NK-92 (cell line): ENCODE results near the gene HSD17B3.
"Not testable (repeated sequence)": the region's sequence is repeated elsewhere in the genome, so short reads cannot be mapped to it uniquely, and the experiment has no call there.

ENCODE experiments used
- DNase-seq: peaks from one replicate; lab custom pipeline; 2025; ENCODE audit not compliant: unreplicated experiment; lab: John Stamatoyannopoulos, UW

HSD17B3 gene

DNA sequence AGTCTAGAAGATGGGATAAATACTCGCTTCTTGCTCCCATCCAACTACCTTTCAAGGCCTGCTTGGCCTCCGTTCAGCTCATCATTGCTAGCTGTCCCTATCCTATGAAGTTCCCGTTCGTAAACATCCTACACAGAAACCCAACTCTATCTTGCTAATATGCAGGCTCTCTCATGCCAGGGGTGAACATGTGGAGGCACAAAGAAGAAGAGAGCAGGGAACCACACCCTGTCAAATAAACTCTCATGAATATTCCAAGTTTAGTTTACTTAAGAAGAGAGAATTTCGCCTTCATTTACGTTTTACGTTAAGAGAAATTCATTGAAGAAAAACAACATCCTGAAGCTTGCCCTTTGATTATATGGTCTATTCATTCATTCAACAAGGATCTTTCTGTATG, 7.9 kb upstream of the HSD17B3 start:
- DNase-seq, result no peak

DNA sequence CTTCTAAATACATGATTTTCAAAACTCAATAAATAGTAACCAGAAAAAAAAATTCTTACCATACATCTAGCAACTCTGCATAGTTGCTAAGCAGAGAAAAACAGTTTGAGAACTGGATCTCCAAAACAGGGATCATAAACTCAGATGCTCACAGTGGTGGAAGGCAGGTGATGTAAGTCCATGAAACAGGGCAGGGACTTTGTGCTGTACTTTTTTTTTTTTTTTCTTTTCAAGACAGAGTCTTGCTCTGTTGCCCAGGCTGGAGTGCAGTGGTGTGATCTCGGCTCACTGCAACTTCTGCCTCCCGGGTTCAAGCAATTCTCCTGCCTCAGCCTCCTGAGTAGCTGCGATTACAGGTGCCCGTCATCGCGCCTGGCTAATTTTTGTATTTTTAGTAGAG, 5.0 kb upstream of the HSD17B3 start:
- not testable (repeated sequence) for DNase-seq

DNA sequence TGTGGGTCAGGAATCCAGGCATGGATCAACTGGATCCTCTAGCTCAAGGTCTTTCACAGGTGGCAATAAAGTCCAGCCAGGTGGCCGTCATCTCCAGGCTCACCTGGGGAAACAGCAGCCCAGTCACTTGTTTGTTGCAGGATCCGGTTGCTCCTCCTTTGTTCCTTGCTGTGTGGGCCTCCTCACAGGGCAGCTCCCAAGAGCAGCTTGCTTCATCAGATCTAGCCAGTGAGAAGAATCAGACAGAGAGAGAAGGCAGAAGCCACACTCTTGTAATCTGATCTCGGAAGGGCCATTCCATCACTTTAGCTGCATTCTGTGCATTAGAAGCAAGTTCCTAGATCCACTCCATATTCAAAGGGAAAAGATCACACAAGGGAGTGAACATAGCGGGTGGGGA, 3.2 kb upstream of the HSD17B3 start:
- no peak for DNase-seq

DNA sequence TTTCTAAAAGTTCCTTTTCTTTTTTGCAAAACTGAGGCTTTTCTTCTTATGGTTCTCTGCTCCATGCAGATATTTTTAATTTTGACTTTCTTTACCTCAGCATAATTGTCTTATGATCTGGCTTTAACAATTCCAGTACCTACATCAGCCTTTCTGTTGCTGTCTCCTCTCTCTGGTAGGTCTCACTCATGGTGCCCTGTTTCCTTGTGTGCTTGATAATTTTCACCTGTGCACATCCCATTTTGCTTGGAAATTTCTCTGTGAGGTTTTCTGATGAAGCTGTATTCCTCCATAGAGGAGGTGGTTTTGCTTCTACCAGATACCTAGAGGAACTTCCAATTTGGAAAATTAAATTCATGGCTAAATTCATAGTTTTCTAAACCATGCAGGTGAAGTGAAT, 2.3 kb upstream of the HSD17B3 start:
- DNase-seq, result no peak

DNA sequence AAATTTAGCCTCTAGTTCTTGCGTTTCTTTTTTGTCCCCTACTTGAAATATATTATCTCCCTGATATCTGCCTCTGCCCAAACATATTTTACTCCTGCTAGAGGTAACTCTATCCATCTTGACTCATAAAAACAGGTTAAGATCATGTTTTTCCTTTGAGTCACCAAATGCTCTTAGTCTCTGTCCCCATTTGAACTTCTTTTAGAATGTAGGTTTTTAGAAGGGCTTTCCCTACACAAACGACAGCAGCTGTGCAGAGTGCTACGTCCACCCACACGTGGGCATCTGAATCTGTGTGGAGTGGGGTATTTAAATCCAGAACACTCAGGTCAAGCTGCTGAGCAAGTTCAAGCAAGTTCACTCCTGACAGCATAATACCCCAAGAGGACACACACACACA, 2.2 kb downstream of the HSD17B3 start:
- no peak for DNase-seq

DNA sequence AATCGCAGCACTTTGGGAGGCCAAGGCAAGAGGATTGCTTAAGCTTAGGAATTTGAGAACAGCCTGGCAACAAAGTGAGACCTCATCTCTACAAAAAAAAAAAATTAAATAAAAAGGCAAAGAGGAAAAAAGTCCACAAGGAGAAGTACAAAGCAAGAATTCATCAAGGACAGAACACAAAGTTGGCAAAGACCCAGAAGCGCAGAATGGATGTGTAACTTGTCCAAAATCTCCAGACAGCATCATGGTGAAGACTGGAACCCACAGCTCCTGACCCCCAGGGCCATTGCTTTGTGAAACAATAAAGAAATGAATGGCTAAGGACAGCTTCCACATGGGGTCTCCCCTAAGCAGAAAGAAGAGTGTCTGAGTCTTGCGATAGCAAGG, 7.8 kb downstream of the HSD17B3 start:
- DNase-seq, result no peak

DNA sequence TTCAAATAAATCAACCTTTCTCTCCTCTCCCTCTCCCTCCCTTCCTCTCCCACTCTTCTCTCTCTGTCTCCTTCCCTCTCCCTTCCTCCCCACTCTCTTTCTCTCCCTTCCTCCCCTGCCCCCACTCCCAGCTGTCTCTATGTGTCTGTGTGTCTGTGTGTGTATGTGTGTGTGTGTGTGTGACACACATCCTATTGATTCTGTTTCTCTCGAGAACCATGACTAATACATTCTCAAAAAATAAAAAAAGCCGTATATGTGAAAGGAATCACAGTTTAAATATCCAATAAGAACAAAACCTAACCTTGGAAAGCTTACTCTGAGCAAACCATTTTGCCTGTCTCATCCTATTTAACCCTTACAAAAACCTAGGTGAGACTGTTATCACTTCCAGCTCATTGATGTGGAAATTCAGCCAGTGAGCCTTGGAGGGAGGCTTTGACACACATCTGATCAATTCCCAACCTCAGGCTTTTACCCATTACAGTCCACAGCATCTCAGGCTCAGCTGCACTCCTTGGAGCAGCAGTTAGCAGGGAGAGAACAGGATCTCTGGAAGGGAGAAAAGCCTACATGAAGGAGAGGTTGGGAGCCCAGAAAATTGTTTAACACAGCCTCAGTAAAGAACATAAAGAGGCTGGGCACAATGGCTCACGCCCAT, 8.3 kb downstream of the HSD17B3 start:
- no peak for DNase-seq

DNA sequence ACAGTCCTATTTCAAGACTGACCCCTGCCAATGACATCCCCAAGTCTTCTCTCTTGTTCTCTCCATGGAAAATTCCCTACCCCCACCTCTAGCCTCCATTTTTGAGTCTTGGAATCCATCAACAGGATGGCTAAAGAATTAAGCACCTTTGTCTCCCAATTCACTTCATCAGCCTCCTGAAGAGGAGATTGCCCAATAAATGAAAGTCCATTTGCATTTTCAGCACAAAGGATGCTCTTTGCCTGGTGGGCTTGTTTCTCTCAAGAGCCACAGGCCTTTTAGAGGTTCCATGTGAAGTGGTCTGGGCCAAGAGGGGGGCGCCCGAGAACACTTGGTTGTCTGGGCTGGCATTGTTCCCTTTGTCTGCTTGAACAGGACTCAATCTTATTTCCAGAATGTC, 12.6 kb downstream of the HSD17B3 start:
- DNase-seq, result no peak

DNA sequence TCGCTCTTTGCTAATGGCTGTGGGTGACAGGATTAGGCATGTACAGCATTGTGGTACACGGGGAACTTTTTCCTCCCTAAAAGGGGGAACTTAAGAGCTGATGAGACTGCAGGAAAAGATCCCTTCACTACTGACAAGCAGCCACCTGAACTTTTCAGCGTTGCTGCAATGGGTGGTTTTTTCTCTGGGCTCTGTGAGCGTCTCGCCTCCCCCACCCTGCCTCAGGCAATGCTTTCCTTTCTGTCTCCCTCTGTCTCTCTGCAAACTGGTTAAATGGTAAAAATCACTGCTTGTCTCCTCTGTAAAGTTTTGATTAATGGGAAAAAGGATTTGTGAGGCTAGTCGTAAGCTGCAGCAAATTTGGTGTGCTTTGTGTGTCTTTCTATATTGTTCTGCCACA, 20.3 kb downstream of the HSD17B3 start:
- DNase-seq, result no peak

DNA sequence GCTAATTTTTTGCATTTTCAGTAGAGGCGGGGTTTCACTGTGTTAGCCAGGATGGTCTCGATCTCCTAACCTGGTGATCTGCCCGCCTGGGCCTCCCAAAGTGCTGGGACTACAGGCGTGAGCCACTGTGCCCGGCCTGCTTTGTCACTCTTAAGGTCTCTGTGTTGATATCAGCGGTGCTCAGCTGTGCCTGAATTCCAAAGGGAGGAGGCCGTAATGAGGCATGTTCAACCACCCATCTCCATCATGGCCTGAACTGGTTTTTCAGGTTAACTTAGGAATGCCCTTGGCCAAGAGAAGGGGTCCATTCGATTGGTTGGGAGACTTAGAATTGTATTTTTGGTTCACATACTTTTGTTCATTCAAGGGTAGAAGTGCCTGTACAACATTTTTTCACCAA, 22.0 kb downstream of the HSD17B3 start:
- DNase-seq, result no peak

DNA sequence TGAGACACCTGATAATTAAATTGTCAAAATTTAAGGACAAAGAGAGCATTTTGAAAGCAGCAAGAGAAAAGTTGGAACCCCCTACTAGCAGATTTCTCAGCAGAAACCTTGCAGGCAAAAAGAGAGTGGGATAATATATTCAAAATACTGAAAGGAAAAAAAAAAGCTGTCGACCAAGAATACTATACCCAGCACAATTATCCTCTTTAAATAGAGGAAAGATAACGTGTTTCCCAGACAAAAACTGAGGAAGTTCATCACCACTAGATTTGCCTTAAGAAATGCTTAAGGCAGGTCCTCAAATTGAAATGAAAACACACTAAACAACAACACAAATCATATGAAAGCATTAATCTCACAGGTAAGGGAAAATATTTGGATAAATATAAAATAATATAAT, 27.0 kb downstream of the HSD17B3 start:
- DNase-seq, result no peak

DNA sequence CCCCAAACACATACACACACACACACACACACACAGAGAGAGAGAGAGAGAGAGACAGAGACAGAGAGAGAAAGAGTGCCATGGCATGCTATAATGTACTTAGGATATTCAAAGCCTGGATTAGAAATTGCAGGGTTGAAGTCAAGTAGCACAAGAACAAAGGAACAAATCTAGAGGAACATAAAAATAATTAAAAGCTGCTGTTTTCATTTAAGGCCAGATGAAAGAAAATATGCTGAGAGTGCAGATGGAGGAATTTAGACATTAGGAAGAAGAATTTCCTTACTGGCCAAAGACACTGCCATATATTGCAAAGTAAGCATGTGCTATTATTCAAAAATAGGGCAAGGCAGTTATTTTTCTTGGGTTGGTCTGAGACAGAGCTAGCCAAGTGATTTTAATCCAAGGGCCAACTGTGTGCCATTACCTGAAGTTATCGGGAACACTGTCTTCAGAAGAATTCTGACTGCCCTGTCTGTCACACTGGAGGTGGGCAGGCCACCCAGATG, 31.7 kb downstream of the HSD17B3 start:
- DNase-seq, result no peak

DNA sequence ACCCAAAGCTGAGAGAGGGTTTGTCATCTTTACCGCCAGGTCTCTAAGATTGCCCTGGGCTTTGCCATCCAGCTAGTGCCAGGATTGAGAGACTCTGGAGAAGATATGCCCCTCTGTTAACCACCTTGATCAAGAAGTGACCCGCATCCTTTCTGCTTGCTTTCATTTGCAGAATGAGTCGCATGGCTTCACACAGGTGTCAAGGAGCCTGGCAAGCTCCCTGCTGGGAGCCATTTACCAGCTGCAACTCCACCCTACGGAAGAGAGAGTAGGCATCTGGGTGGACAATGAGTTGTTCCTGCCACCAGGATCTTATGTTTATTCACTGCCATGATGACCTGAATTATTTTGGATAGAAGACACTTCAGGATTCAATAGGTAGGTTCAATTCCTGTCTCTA, 43.0 kb downstream of the HSD17B3 start:
- no peak for DNase-seq

DNA sequence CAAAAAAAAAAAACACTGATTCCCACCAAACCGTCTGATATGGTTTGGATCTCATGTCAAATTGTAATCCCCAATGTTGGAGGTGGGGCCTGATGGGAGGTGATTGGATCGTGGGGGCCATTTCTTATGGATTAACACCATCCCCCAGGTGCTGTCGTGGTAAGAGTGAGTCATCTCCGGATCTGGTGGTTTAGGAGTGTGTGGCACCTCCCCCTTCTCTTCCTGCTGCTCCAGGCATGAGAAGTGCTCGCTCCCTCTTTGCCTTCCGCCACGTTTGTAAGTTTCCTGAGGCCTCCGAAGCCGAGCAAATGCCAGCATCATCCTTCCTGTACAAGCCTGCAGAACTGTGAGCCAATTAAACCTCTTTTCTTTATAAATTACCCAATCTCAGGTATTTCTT, 45.2 kb downstream of the HSD17B3 start:
- DNase-seq, result no peak

DNA sequence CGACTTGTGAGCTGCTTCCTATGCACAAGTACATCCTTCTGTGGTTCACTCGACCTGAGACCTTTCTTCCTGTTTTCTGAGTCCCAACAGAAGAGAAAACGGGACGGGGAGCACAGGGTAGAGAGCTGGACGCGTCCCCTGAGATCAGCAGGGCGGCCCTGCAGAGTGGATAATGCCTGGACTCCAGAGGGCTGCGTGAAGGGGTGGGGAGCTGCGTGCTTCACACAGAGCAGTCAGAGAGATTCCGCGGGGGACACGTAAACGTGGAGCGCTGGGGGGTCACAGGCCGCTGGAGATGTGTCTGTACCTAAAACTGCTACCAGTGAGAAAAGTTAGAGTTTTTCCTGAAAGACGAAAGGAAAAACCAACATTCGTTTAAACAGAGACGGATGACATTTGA, 46.3 kb downstream of the HSD17B3 start:
- no peak for DNase-seq

DNA sequence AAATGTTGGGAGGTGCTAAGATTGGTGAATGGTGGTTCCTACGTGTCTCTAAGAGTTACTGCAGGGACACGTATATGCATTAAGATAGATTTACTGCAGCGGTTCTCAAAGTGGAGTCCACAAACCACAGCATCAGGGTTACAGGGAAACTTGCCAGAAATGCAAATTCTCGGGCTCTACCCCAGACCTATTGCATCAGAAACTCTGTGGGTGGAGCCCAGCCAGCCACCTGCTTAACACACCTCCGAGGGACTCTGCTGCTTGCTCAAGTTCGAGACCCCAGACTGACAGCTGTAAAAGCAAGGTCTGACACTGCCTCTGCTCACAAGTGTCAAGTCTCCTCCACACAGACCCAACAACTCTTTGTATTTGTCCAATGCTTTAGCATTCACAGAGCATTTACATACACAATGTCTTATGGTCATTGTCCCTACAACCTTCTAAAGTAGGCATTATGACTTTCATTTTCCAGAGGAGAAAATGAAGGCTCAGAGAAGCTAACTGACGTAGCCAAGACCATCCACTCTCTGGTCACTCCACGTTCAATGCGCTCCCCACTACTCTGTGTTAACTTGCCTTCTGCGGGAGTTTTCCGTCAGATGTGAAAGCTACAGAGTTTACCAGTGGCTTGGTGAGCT, 48.8 kb downstream of the HSD17B3 start:
- no peak for DNase-seq

DNA sequence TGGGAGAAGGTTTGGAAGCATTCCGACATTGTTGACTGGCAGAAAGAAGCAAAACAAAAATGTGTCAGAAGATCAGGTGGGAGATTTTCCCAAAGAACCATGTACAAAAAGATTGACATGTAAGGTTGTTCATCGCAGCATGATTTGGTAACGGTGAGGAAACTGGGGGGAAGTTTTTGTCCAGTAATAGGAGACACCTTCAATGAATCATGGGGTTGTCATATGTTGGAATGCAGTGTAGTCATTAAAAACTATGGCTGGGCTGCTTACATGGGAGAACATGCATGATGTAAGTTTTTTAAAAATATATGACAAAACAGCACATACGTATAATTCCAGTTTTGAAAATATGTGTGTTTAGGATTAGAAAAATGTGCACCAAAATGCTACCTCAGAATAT, 50.5 kb downstream of the HSD17B3 start:
- no peak for DNase-seq

DNA sequence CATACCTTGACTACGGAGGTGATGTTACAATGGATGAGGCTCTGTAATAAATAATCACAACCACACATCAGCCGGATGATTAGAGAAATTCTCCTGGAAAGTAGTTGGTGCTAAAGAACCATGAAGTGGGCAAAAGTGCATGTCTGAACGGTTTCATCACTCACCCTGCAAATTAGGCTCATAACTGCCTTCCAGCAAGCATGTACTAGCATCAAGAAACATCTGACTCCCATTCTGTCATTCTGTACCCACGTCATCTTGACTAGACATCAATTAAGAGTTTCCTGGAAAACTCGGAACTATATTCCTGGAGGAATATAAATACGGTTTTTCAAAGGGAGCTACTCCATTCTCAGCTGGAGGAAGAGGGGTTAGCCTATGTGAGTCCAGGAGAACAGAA, 52.2 kb downstream of the HSD17B3 start:
- DNase-seq, result no peak

DNA sequence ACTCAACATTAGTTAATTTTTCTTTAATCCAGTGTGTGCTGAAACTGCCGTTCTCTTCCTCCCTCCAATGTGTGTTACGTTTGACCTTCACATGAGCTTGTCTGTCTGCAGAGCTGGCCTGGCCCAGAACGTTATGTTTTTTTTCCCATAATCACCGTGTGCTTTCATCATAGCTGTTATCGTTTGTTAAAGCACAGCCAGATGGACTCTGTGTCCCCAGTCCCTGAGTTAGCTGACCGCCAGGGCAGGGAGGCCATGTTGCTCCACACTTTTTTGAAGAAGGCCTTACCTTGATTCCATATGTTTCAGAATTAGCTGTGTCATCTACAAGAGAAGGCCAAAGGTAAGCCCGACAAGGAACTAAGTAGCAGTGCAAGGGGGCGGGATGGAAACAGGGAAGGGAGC, 55.7 kb downstream of the HSD17B3 start:
- no peak for DNase-seq

DNA sequence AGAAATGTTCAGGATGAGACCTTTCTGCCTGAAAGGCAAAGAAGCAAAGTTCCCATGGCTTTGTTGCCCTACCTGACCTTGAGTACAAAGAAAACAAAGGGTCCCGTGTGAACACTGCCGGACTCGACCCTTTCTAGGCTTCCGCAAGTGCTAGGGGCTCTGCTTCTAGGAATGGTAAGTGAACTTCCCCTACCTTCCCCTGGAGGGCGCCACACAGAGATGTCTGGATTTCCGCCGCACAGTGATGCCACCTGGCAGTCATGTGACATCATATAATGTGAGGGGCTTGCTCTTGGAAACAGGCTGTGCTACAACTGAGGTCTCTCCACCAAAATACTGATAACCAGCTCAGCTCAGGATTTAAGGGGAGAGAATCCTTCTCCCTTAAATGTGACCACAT, 56.6 kb downstream of the HSD17B3 start:
- no peak for DNase-seq

DNA sequence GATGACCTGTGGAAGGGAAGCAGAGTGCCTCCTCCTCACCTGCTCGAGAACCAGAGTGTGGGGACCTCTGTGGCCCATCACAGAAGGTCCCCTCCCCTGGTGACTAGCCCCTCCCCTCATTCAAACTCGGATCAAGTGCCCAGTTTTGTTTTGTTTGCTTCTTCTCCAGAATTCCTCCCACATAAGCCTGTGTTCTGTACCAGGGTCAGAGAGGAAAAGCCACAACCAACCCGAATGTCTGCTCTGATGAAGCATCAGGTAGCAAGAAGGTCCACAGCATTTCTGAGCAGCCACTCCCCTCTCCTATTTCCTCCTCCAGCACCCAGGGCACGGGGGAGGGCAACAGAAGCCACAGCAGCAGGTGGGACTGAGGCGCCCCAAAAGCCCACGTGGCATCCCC, 58.2 kb downstream of the HSD17B3 start:
- DNase-seq, result no peak

DNA sequence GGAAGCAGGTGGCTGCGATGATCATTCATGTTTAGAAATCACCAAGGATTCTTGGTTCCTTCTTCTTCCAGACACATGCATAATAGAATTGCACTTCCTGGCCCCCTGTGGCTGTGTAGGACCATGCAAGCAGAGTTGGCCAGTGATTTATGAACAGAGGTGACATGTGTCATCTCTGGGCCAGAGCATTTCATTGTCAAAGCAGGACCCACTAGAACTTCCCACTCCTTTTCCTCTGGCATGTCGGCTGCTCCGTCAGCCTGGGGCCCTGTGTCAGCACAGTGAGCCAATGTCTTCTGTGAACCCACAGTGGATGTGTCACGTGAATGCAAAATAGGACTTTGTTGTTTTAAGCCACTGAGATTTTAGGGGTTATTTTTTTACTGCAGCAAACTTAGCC, 59.2 kb downstream of the HSD17B3 start:
- DNase-seq, result no peak

DNA sequence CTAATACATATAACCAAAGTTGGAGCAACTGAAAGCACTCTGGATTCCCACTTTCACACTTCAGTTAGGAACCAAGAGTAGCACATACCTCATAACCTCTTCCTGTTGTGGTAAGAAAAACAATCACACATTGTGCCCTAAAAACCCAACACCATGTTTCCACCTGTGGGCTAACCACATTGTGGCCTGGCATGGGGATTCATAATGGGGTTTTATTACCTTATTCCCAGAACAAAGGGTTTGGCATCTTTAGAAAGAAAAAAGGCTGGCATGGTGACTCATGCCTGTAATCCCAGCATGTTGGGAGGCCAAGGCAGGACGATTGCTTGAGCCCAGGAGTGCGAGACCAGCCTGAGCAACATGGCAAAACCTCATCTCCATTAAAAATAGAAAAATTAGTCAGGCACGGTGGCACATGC, 60.6 kb downstream of the HSD17B3 start:
- DNase-seq, result no peak
